IMR-90 (cell line): ENCODE data around the gene PDE11A.

Source experiments
- POLR2A ChIP-seq: IDR thresholded peaks from 2 replicates; pipeline ENCODE4 v1.6.1; 2012; ENCODE audit warnings: mild to moderate bottlenecking, low read depth, low read length
- RFX5 ChIP-seq: IDR thresholded peaks from 2 replicates; pipeline ENCODE4 v1.8.0; 2012; ENCODE audit warnings: low read depth, mild to moderate bottlenecking, low read length, moderate library complexity

GRCh38 chr2:178008636-178009289 is 63.8 kb downstream of the PDE11A start:
- TF ChIP-seq POLR2A (no peak), RFX5 (no peak)
